GM12878 (cell line): ENCODE data around the gene PNMA6E. TPM values are rescaled to one million over a fixed set of nuclear protein-coding genes. Genes with fewer than 3 reads are reported as not detected.

ENCODE experiments used
- polyA plus RNA-seq, 11 experiments: library from polyadenylated mRNA; depleted of rRNA in 4 of 11; unstranded in 6 of 11; stranded (reverse) in 5 of 11; fragments of >200 nt; fragmentation: Nextera tagmentation in 4 of 11; fragmentation: Illumina TruSeq in 1 of 11; extraction: Ambion mirVana in 4 of 11; extraction: Trizol in 1 of 11; gene quantifications; 1 replicate in 1 of 11; 2 replicates in 10 of 11; pipeline versions ENCODE4 v1.2.1 to v1.2.3, GENCODE V29; 2011 to 2016; ENCODE audit warnings: inconsistent platforms in 2 of 11, missing spikeins in 2 of 11, low read depth in 1 of 11
- total RNA-seq, 4 experiments: library from RNA; depleted of rRNA in 3 of 4; stranded (reverse); fragments of >200 nt in 3 of 4; fragmentation: Illumina TruSeq in 1 of 4; extraction: Trizol in 1 of 4; gene quantifications; 2 replicates each; pipeline versions ENCODE4 v1.2.1 to v1.2.3, GENCODE V29; 2013 to 2021
- TF ChIP-seq, protein P1 (sequence below): fragments of 450-650 bp; formaldehyde crosslinking; IDR thresholded peaks from 2 replicates; pipeline ENCODE4 v1.4.0; 2022; ENCODE audit warnings: mild to moderate bottlenecking, moderate library complexity
- TF ChIP-seq, protein P2 (sequence below): fragments of 450-650 bp; IDR thresholded peaks from 2 replicates; pipeline ENCODE4 v1.6.1; 2018; ENCODE audit warnings: mild to moderate bottlenecking, low read depth, moderate library complexity; ENCODE audit not compliant: partially characterized antibody
- TF ChIP-seq, protein P3 (sequence below): fragments of 450-650 bp; IDR thresholded peaks from 2 replicates; pipeline ENCODE4 v1.6.1; 2017; ENCODE audit warnings: antibody characterized with exemption, mild to moderate bottlenecking, moderate library complexity

PNMA6E gene
- total and polyA plus RNA-seq, 10 of the 15 experiments (the other 5 are each of a cell fraction or from before 2014, with no cell fraction given) = not detected

DNA sequence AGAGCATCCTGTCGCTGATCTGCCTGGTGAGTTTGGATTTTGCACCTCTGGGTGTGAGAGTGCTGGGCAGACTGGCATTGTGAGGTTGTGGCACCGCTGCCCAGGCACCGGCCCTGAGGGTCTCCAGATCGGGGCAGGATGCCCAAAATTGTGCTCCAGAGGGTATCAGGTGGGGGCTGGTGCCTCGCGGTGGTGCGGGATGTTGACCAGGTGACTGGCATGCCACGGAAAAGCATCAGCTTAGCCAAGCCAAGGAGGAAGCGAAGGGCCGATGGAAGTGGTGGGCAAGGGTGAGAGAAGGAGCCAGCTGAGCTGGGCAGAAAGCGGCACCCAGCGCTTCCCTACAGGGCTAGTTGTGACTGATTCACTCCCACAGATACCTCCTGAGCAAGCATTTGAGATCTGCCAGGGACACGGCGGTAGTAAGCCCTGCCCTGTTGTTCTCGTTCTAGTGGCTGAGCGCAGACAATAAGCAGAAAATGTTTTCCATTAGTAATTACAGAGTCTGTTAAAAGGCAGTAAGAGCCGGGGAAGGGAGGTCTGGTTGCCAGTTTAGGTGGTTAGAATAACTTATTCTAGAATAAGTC, 10.9 kb upstream of the PNMA6E start (continued):
- TF ChIP-seq, protein P1, sequence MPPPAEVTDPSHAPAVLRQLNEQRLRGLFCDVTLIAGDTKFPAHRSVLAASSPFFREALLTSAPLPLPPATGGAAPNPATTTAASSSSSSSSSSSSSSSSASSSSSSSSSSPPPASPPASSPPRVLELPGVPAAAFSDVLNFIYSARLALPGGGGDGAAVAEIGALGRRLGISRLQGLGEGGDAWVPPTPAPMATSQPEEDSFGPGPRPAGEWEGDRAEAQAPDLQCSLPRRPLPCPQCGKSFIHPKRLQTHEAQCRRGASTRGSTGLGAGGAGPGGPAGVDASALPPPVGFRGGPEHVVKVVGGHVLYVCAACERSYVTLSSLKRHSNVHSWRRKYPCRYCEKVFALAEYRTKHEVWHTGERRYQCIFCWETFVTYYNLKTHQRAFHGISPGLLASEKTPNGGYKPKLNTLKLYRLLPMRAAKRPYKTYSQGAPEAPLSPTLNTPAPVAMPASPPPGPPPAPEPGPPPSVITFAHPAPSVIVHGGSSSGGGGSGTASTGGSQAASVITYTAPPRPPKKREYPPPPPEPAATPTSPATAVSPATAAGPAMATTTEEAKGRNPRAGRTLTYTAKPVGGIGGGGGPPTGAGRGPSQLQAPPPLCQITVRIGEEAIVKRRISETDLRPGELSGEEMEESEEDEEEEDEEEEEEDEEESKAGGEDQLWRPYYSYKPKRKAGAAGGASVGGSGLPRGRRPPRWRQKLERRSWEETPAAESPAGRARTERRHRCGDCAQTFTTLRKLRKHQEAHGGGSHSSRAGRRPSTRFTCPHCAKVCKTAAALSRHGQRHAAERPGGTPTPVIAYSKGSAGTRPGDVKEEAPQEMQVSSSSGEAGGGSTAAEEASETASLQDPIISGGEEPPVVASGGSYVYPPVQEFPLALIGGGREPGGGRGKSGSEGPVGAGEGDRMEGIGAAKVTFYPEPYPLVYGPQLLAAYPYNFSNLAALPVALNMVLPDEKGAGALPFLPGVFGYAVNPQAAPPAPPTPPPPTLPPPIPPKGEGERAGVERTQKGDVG (CRISPR knock-in tag) = no peak
- TF ChIP-seq, protein P2, sequence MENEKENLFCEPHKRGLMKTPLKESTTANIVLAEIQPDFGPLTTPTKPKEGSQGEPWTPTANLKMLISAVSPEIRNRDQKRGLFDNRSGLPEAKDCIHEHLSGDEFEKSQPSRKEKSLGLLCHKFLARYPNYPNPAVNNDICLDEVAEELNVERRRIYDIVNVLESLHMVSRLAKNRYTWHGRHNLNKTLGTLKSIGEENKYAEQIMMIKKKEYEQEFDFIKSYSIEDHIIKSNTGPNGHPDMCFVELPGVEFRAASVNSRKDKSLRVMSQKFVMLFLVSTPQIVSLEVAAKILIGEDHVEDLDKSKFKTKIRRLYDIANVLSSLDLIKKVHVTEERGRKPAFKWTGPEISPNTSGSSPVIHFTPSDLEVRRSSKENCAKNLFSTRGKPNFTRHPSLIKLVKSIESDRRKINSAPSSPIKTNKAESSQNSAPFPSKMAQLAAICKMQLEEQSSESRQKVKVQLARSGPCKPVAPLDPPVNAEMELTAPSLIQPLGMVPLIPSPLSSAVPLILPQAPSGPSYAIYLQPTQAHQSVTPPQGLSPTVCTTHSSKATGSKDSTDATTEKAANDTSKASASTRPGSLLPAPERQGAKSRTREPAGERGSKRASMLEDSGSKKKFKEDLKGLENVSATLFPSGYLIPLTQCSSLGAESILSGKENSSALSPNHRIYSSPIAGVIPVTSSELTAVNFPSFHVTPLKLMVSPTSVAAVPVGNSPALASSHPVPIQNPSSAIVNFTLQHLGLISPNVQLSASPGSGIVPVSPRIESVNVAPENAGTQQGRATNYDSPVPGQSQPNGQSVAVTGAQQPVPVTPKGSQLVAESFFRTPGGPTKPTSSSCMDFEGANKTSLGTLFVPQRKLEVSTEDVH = no peak
- TF ChIP-seq, protein P3, sequence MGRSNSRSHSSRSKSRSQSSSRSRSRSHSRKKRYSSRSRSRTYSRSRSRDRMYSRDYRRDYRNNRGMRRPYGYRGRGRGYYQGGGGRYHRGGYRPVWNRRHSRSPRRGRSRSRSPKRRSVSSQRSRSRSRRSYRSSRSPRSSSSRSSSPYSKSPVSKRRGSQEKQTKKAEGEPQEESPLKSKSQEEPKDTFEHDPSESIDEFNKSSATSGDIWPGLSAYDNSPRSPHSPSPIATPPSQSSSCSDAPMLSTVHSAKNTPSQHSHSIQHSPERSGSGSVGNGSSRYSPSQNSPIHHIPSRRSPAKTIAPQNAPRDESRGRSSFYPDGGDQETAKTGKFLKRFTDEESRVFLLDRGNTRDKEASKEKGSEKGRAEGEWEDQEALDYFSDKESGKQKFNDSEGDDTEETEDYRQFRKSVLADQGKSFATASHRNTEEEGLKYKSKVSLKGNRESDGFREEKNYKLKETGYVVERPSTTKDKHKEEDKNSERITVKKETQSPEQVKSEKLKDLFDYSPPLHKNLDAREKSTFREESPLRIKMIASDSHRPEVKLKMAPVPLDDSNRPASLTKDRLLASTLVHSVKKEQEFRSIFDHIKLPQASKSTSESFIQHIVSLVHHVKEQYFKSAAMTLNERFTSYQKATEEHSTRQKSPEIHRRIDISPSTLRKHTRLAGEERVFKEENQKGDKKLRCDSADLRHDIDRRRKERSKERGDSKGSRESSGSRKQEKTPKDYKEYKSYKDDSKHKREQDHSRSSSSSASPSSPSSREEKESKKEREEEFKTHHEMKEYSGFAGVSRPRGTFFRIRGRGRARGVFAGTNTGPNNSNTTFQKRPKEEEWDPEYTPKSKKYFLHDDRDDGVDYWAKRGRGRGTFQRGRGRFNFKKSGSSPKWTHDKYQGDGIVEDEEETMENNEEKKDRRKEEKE = no peak
- TF ChIP-seq, all 136 proteins: peak for 0
